Measurements from ENCODE around the gene GPHN. TPM values are rescaled to one million over a fixed set of nuclear protein-coding genes. Genes with fewer than 3 reads are reported as not detected.

GPHN gene
- total and polyA plus RNA-seq, 10 of the 15 experiments (the other 5 are each of a cell fraction or from before 2014, with no cell fraction given): 22.3 to 48.8 (median 33.1) TPM

- no peaks in the 10 kb centered on the region; the same call in 1 of the 2 replicates for H4K20me1 ChIP-seq (ENCODE audit: control insufficient read depth, insufficient read depth)
- H3K79me2 ChIP-seq (ENCODE audit: control insufficient read depth, insufficient read depth, low read length): peaks cover 84% of the 10 kb centered on the region
- in situ Hi-C loops (cut with MboI): no loop called here
- H3K4me2 ChIP-seq (ENCODE audit: control insufficient read depth, insufficient read depth): peak overlapping the region; percentile 68
- ChIA-PET SMC1A (ENCODE audit: uncharacterized antibody, unreplicated experiment) (interaction anchor here (0.5 to 2.7 kb wide), 10 partner anchors 8 to 710 kb away, joined by 3 to 9 read pairs (median 4); no protein-coding TSS in a partner anchor), POLR2A (interaction anchor here (1.4 kb wide), 1 partner anchor 19 kb away, joined by 4 read pairs; no protein-coding TSS in a partner anchor), RAD21 (ENCODE audit: unreplicated experiment) (interaction anchor here (1.0 kb wide), 1 partner anchor 15 kb away, joined by 4 read pairs; no protein-coding TSS in a partner anchor), CTCF (interaction anchor here (0.6 to 1.6 kb wide), 4 partner anchors 16 to 145 kb away, joined by 3 to 8 read pairs (median 4); no protein-coding TSS in a partner anchor)
- intact Hi-C loops (cut with micrococcal nuclease; ENCODE audit: unreplicated experiment): no loop called here
- H3K9me3 ChIP-seq (replicated peaks; ENCODE audit: control insufficient read depth, insufficient read depth, low read length): no peaks in the 10 kb centered on the region
- no TSS peak for BruUV-seq (replicated peaks)
- DNase-seq (ENCODE audit: low read depth, low spot score) (no peak), ATAC-seq (peak; percentile 1; the same call in 2 of the 3 replicates), FAIRE-seq (peak; percentile 62)
- WGBS (ENCODE audit: insufficient coverage, insufficient replicate concordance, low lambda C conversion rate, missing lambda C conversion rate): 85% methylated on average over 1 of the region's 1 CpG
- H3K4me3 ChIP-seq: peak overlapping the region; percentile 16; the same call in 1 of the 2 replicates
- 0 out of 2 replicates have a peak overlapping the region, but pooled peaks have one; percentile 26 for H3K27ac ChIP-seq (ENCODE audit: control insufficient read depth, insufficient read depth)
- peaks cover 8% of the 10 kb centered on the region for H3K4me1 ChIP-seq (ENCODE audit: control insufficient read depth, insufficient read depth, low read length)
- no peaks in the 10 kb centered on the region for H3K36me3 ChIP-seq (ENCODE audit: control insufficient read depth in 2 of 2, insufficient read depth in 2 of 2, low read length in 1 of 2)
- H3K9ac ChIP-seq (ENCODE audit: control insufficient read depth, insufficient read depth, low read length): no peak overlapping the region
- no peak overlapping the region for H2AFZ ChIP-seq (ENCODE audit: control insufficient read depth, low read depth, low read length)
- H3K27me3 ChIP-seq (replicated peaks in 1 of 2; ENCODE audit: control insufficient read depth in 2 of 2, insufficient read depth in 2 of 2, low read length in 1 of 2): no peaks in the 10 kb centered on the region
- TF ChIP-seq BCL11A (IDR thresholded peaks at IDR 0.05; ENCODE audit: low read depth, low read length): no peak
- TF ChIP-seq ATF7 (IDR thresholded peaks at IDR 0.05; ENCODE audit: low read depth): peak; percentile 80
- TF ChIP-seq GABPA (IDR thresholded peaks at IDR 0.05; ENCODE audit: low read depth): no peak
- TF ChIP-seq CREM (IDR thresholded peaks at IDR 0.05; ENCODE audit: low read depth): no peak
- no peak for TF ChIP-seq E2F4 (IDR thresholded peaks at IDR 0.05; ENCODE audit: low read depth, low read length)
- no peak for TF ChIP-seq MYC (IDR thresholded peaks at IDR 0.05; ENCODE audit: insufficient read depth, insufficient read length, insufficient replicate concordance, low read length, severe bottlenecking)
- 0 out of 2 replicates have a peak, but pooled peaks have one; percentile 45 for TF ChIP-seq MEF2A (IDR thresholded peaks at IDR 0.05; ENCODE audit: insufficient read depth, low read depth, low read length)
- no peak for TF ChIP-seq SMAD1 (IDR thresholded peaks at IDR 0.05; ENCODE audit: low read depth, partially characterized antibody)
- no peak for TF ChIP-seq ZBED1 (IDR thresholded peaks at IDR 0.05; ENCODE audit: borderline replicate concordance)
- TF ChIP-seq NFYB (IDR thresholded peaks at IDR 0.05; ENCODE audit: insufficient read depth, low read depth, low read length): no peak
- TF ChIP-seq IRF5 (IDR thresholded peaks at IDR 0.05; ENCODE audit: borderline replicate concordance): no peak
- TF ChIP-seq ZSCAN29 (IDR thresholded peaks at IDR 0.05): no peak
- no peak for TF ChIP-seq SRF (IDR thresholded peaks at IDR 0.05; ENCODE audit: low read depth in 2 of 2, low read length in 2 of 2)
- TF ChIP-seq RUNX3 (IDR thresholded peaks at IDR 0.05; ENCODE audit: low read length): peak; percentile 15; the same call in 1 of the 2 replicates
- no peak for TF ChIP-seq ESRRA (IDR thresholded peaks at IDR 0.05; ENCODE audit: low read length)
- peak; percentile 71 for TF ChIP-seq MTA2 (IDR thresholded peaks at IDR 0.05; ENCODE audit: low read depth)
- TF ChIP-seq ZNF217 (IDR thresholded peaks at IDR 0.05): no peak
- TF ChIP-seq MEF2B (IDR thresholded peaks at IDR 0.05; ENCODE audit: partially characterized antibody, poor library complexity, severe bottlenecking): peak; percentile 75
- no peak for TF ChIP-seq YY1 (IDR thresholded peaks at IDR 0.05; ENCODE audit: low read depth, low read length)
- TF ChIP-seq NR2C1 (IDR thresholded peaks at IDR 0.05): no peak
- TF ChIP-seq HDAC2 (IDR thresholded peaks at IDR 0.05): no peak
- TF ChIP-seq SMAD5 (IDR thresholded peaks at IDR 0.05; ENCODE audit: low read depth): no peak
- TF ChIP-seq RELB (IDR thresholded peaks at IDR 0.05; ENCODE audit: low read depth): no peak
- no peak for TF ChIP-seq CHD2 (IDR thresholded peaks at IDR 0.05; ENCODE audit: borderline replicate concordance, low read depth, low read length)
These were observed 3.9 kb downstream of the GPHN start for GRCh38 chr14:66511849-66512248.
